NCI-H1436 (cell line): ENCODE results near the gene RCOR1.

ENCODE experiments used
- DNase-seq: peaks from one replicate; lab custom pipeline; 2025; lab: John Stamatoyannopoulos, UW

The RCOR1 gene

GRCh38 chr14:102723650-102724049 is 131.2 kb downstream of the RCOR1 start:
- no peak for DNase-seq

- no peak for DNase-seq
These were observed 133.9 kb downstream of the RCOR1 start for GRCh38 chr14:102726191-102726949.

GRCh38 chr14:102727336-102728095 is 135.1 kb downstream of the RCOR1 start:
- no peak for DNase-seq

- no peak for DNase-seq
These were observed 136.1 kb downstream of the RCOR1 start for GRCh38 chr14:102728501-102728900.

GRCh38 chr14:102729268-102729667 is 136.8 kb downstream of the RCOR1 start:
- DNase-seq: no peak

- DNase-seq: no peak
These were observed 137.4 kb downstream of the RCOR1 start for GRCh38 chr14:102729825-102730224.

- no peak for DNase-seq
These were observed 138.8 kb downstream of the RCOR1 start for GRCh38 chr14:102731101-102731870.

GRCh38 chr14:102731871-102732800 is 139.7 kb downstream of the RCOR1 start:
- no peak for DNase-seq

- DNase-seq: no peak
These were observed 140.5 kb downstream of the RCOR1 start for GRCh38 chr14:102732924-102733323.

GRCh38 chr14:102733326-102733725 is 140.9 kb downstream of the RCOR1 start:
- DNase-seq: no peak

- DNase-seq: no peak
These were observed 142.0 kb downstream of the RCOR1 start for GRCh38 chr14:102734436-102734835.

- DNase-seq: no peak
These were observed 144.5 kb downstream of the RCOR1 start for GRCh38 chr14:102736956-102737355.

GRCh38 chr14:102737402-102738372 is 145.2 kb downstream of the RCOR1 start:
- DNase-seq: no peak

GRCh38 chr14:102738373-102739189 is 146.1 kb downstream of the RCOR1 start:
- DNase-seq: no peak

GRCh38 chr14:102739190-102739469 is 146.7 kb downstream of the RCOR1 start:
- DNase-seq: no peak

GRCh38 chr14:102746634-102747438 is 154.4 kb downstream of the RCOR1 start:
- DNase-seq: no peak

GRCh38 chr14:102748806-102749205 is 156.4 kb downstream of the RCOR1 start:
- DNase-seq: no peak

GRCh38 chr14:102749393-102750305 is 157.2 kb downstream of the RCOR1 start:
- peak; percentile 26 for DNase-seq
